ENCODE measurements around the gene ARGFX.
"Not testable (repeated sequence)": the region's sequence is repeated elsewhere in the genome, so short reads cannot be mapped to it uniquely, and the experiment has no call there.

The ARGFX gene

GRCh38 chr3:121599900-121600299 lies 32.2 kb downstream of the ARGFX start:
- not testable (repeated sequence) for DNase-seq (ENCODE audit: low spot score)

GRCh38 chr3:121601212-121601812 lies 33.6 kb downstream of the ARGFX start:
- DNase-seq (ENCODE audit: low spot score): no peak

GRCh38 chr3:121604759-121605158 lies 37.0 kb downstream of the ARGFX start:
- no peak for DNase-seq (ENCODE audit: low spot score)

- no peak for DNase-seq (ENCODE audit: low spot score)
These were observed 38.4 kb downstream of the ARGFX start for GRCh38 chr3:121606106-121606505.
